NCI-H146 treated with DMSO at 0.1 percent for 48 hours (cell line): ENCODE measurements around the gene HDAC11.

ENCODE experiments used
- DNase-seq: peaks from one replicate; lab custom pipeline; 2025; ENCODE audit not compliant: unreplicated experiment; lab: John Stamatoyannopoulos, UW

Gene HDAC11

GRCh38 chr3:13522236-13522635 lies 42.1 kb downstream of the HDAC11 start:
- DNase-seq = no peak

- no peak for DNase-seq
These were observed 45.0 kb downstream of the HDAC11 start for GRCh38 chr3:13524979-13525669.

GRCh38 chr3:13525827-13526625 lies 45.9 kb downstream of the HDAC11 start:
- DNase-seq = no peak

GRCh38 chr3:13526626-13526949 lies 46.5 kb downstream of the HDAC11 start:
- DNase-seq = no peak

GRCh38 chr3:13528217-13528867 lies 48.2 kb downstream of the HDAC11 start:
- no peak for DNase-seq

- DNase-seq = no peak
These were observed 49.3 kb downstream of the HDAC11 start for GRCh38 chr3:13529196-13530112.

- no peak for DNase-seq
These were observed 50.3 kb downstream of the HDAC11 start for GRCh38 chr3:13530241-13531009.

- DNase-seq = no peak
These were observed 52.0 kb downstream of the HDAC11 start for GRCh38 chr3:13532085-13532484.

- DNase-seq = no peak
These were observed 52.5 kb downstream of the HDAC11 start for GRCh38 chr3:13532631-13533030.

- no peak for DNase-seq
These were observed 53.8 kb downstream of the HDAC11 start for GRCh38 chr3:13533885-13534301.

- no peak for DNase-seq
These were observed 55.4 kb downstream of the HDAC11 start for GRCh38 chr3:13535526-13535875.

GRCh38 chr3:13535905-13536304 lies 55.8 kb downstream of the HDAC11 start:
- DNase-seq = no peak

GRCh38 chr3:13536432-13536831 lies 56.3 kb downstream of the HDAC11 start:
- no peak for DNase-seq

GRCh38 chr3:13536832-13537231 lies 56.7 kb downstream of the HDAC11 start:
- DNase-seq = no peak

- no peak for DNase-seq
These were observed 57.3 kb downstream of the HDAC11 start for GRCh38 chr3:13537244-13537908.

- no peak for DNase-seq
These were observed 57.8 kb downstream of the HDAC11 start for GRCh38 chr3:13537909-13538296.

GRCh38 chr3:13538520-13539291 lies 58.6 kb downstream of the HDAC11 start:
- no peak for DNase-seq

GRCh38 chr3:13539292-13539638 lies 59.2 kb downstream of the HDAC11 start:
- no peak for DNase-seq

- no peak for DNase-seq
These were observed 59.6 kb downstream of the HDAC11 start for GRCh38 chr3:13539671-13540070.
